ENCODE data around the gene SLC25A3. TPM values are rescaled to one million over a fixed set of nuclear protein-coding genes. Genes with fewer than 3 reads are reported as not detected.

Gene SLC25A3
- total RNA-seq, 1 experiment from 2014 or later = 733 TPM

DNA sequence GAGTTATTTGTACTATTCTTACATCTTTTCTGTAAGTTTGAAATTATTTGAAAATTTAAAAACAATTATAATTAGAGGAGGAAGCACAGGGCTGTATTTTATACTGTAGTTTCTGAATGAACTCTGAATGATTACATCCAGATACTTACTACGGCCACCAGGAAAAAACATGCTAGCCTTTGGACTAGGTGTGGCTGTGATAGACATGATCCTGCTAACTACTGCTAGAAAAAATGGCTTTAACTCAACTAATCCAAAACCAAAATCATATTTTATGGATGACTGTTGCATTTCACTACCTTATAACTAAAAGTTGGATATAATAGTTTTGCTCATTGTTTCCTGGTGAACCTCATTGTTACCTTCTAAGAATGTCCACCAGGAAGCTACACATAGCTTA lies 15.1 kb upstream of the SLC25A3 start:
- no peak for TF ChIP-seq ZNF219 (CRISPR knock-in tag; IDR thresholded peaks at IDR 0.05; ENCODE audit: borderline replicate concordance)
- TF ChIP-seq ATF2 (CRISPR knock-in tag; IDR thresholded peaks at IDR 0.05; ENCODE audit: borderline replicate concordance, low read depth) = no peak
- TF ChIP-seq OVOL2 (CRISPR knock-in tag; IDR thresholded peaks at IDR 0.05; ENCODE audit: borderline replicate concordance) = no peak
- no peak for TF ChIP-seq CTCF (IDR thresholded peaks at IDR 0.05)
- no peak for TF ChIP-seq ZNF138 (CRISPR knock-in tag; conservative IDR thresholded peaks at IDR 0.05)
- no peak for TF ChIP-seq AFF4 (CRISPR knock-in tag; IDR thresholded peaks at IDR 0.05; ENCODE audit: borderline replicate concordance)
- TF ChIP-seq, protein P1, sequence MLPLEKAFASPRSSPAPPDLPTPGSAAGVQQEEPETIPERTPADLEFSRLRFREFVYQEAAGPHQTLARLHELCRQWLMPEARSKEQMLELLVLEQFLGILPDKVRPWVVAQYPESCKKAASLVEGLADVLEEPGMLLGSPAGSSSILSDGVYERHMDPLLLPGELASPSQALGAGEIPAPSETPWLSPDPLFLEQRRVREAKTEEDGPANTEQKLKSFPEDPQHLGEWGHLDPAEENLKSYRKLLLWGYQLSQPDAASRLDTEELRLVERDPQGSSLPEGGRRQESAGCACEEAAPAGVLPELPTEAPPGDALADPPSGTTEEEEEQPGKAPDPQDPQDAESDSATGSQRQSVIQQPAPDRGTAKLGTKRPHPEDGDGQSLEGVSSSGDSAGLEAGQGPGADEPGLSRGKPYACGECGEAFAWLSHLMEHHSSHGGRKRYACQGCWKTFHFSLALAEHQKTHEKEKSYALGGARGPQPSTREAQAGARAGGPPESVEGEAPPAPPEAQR (CRISPR knock-in tag; IDR thresholded peaks at IDR 0.05) = no peak
- Mint-ChIP-seq H3K4me3 (no peak overlapping the region), H3K27ac (no peak overlapping the region), H3K9me3 (no peaks in the 10 kb centered on the region), H3K4me1 (no peaks in the 10 kb centered on the region), H3K36me3 (no peaks in the 10 kb centered on the region), H3K27me3 (ENCODE audit: low read depth) (no peaks in the 10 kb centered on the region)
- CTCF ChIA-PET = no interaction called here
- POLR2A ChIA-PET = no interaction called here
- DNase-seq (ENCODE audit: low spot score) (no peak), ATAC-seq (no peak)

DNA sequence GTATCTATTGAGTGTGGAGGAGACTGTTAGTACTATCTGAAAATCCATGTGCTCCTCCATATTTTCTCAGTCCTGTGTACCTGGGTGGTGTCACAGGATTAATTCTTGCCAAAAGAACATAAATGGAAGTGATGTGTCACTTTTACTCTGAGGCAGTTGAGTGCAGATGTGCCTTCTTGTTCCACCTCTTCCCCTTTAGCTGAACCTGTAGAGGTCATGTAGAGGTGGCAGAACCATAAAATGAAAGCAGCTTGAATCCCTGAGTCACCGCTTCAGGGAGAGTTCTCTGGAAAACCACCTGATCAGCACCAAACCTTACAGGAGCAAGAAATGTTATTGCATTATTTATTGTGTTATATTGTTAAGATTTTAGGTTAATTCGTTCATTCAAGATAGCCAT lies 14.7 kb upstream of the SLC25A3 start:
- Mint-ChIP-seq H3K27me3 (ENCODE audit: low read depth) (no peaks in the 10 kb centered on the region), H3K36me3 (no peaks in the 10 kb centered on the region), H3K9me3 (no peaks in the 10 kb centered on the region), H3K27ac (no peak overlapping the region), H3K4me3 (no peak overlapping the region), H3K4me1 (no peaks in the 10 kb centered on the region)
- no peak; the same call in 1 of the 2 replicates for ATAC-seq
- ChIA-PET POLR2A (no interaction called here), CTCF (interaction anchor here (1.9 kb wide), 1 partner anchor 12 kb away, joined by 11 read pairs; no protein-coding TSS in a partner anchor)
- no peak for DNase-seq (ENCODE audit: low spot score)
- TF ChIP-seq CREB1 (CRISPR knock-in tag; IDR thresholded peaks at IDR 0.05) = no peak
- no peak for TF ChIP-seq NFE2L1 (CRISPR knock-in tag; IDR thresholded peaks at IDR 0.05)

DNA sequence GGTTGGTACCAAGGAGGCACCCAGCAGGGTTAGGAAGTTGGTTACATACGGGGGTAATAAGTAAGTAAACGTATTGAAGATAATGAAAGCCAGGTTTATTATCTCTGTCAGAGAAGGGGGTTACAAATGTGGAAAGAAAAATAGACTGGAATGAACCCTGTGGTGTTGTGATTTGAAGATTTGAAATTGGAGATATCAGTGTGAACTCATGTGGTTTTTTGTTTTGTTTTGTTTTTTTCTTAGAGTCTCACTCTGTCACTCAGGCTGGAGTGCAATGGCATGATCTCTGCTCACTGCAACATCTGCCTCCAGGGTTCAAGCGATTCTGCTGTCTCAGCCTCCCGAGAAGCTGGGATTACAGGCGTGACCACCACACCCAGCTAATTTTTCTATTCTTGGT lies 14.1 kb upstream of the SLC25A3 start:
- CTCF ChIA-PET = interaction anchor here (1.9 kb wide), 1 partner anchor 12 kb away, joined by 11 read pairs; no protein-coding TSS in a partner anchor

More for the DNA sequence above, 14.1 kb upstream of the SLC25A3 start:
- Mint-ChIP-seq H3K27ac (no peak overlapping the region), H3K9me3 (no peaks in the 10 kb centered on the region), H3K27me3 (ENCODE audit: low read depth) (no peaks in the 10 kb centered on the region), H3K4me1 (no peaks in the 10 kb centered on the region), H3K36me3 (no peaks in the 10 kb centered on the region), H3K4me3 (no peak overlapping the region)
- no peak for TF ChIP-seq ZNF423 (CRISPR knock-in tag; IDR thresholded peaks at IDR 0.05)
- TF ChIP-seq USF1 (CRISPR knock-in tag; IDR thresholded peaks at IDR 0.05) = no peak
- TF ChIP-seq, protein P2, sequence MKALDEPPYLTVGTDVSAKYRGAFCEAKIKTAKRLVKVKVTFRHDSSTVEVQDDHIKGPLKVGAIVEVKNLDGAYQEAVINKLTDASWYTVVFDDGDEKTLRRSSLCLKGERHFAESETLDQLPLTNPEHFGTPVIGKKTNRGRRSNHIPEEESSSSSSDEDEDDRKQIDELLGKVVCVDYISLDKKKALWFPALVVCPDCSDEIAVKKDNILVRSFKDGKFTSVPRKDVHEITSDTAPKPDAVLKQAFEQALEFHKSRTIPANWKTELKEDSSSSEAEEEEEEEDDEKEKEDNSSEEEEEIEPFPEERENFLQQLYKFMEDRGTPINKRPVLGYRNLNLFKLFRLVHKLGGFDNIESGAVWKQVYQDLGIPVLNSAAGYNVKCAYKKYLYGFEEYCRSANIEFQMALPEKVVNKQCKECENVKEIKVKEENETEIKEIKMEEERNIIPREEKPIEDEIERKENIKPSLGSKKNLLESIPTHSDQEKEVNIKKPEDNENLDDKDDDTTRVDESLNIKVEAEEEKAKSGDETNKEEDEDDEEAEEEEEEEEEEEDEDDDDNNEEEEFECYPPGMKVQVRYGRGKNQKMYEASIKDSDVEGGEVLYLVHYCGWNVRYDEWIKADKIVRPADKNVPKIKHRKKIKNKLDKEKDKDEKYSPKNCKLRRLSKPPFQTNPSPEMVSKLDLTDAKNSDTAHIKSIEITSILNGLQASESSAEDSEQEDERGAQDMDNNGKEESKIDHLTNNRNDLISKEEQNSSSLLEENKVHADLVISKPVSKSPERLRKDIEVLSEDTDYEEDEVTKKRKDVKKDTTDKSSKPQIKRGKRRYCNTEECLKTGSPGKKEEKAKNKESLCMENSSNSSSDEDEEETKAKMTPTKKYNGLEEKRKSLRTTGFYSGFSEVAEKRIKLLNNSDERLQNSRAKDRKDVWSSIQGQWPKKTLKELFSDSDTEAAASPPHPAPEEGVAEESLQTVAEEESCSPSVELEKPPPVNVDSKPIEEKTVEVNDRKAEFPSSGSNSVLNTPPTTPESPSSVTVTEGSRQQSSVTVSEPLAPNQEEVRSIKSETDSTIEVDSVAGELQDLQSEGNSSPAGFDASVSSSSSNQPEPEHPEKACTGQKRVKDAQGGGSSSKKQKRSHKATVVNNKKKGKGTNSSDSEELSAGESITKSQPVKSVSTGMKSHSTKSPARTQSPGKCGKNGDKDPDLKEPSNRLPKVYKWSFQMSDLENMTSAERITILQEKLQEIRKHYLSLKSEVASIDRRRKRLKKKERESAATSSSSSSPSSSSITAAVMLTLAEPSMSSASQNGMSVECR (CRISPR knock-in tag; IDR thresholded peaks at IDR 0.05; ENCODE audit: borderline replicate concordance) = no peak
- TF ChIP-seq ZNF138 (CRISPR knock-in tag; conservative IDR thresholded peaks at IDR 0.05) = no peak
- TF ChIP-seq KAT7 (CRISPR knock-in tag; IDR thresholded peaks at IDR 0.05; ENCODE audit: borderline replicate concordance) = no peak
- no peak for TF ChIP-seq E2F5 (CRISPR knock-in tag; IDR thresholded peaks at IDR 0.05)
- ATAC-seq (no peak), DNase-seq (ENCODE audit: low spot score) (no peak)
- POLR2A ChIA-PET = no interaction called here
